Heart right ventricle (tissue), 16 donors: ENCODE measurements around the gene ANKRD65. TPM values are rescaled to one million over a fixed set of nuclear protein-coding genes. Genes with fewer than 3 reads are reported as not detected.
A peak's percentile ranks its signal among the peaks of the same experiment; 100 is the strongest.

Experiments
- ATAC-seq, 8 donors: fragments of 200-7000 bp; cut with Tn5 transposase; one replicate each; pipeline ENCODE4 v1.9.1; 2020; ENCODE audit warnings: mild to moderate bottlenecking in 8 of 8, moderate library complexity in 8 of 8, moderate number of reproducible peaks in 1 of 8
- DNase-seq, 2 donors: peaks; one replicate each; pipeline ENCODE4 v3.0.0-alpha.2; 2020
- H3K27ac ChIP-seq, 10 donors: fragments of 200-600 bp; sonication (generic) in 2 of 10; one replicate each; pipeline versions ENCODE4 v1.5.0 to v1.8.0; 2020 to 2022; ENCODE audit warnings: mild to moderate bottlenecking in 3 of 10
- H3K27me3 ChIP-seq, 7 donors: fragments of 200-600 bp; one replicate each; pipeline ENCODE4 v1.8.0; 2021 to 2022; ENCODE audit warnings: mild to moderate bottlenecking in 2 of 7
- H3K36me3 ChIP-seq, 9 donors: fragments of 200-600 bp; sonication (generic) in 1 of 9; one replicate each; pipeline versions ENCODE4 v1.5.0 to v1.8.0; 2020 to 2022; ENCODE audit warnings: mild to moderate bottlenecking in 2 of 9
- H3K4me1 ChIP-seq, 9 donors: fragments of 200-600 bp; sonication (generic) in 1 of 9; one replicate each; pipeline versions ENCODE4 v1.5.0 to v1.8.0; 2020 to 2022; ENCODE audit warnings: mild to moderate bottlenecking in 4 of 9
- H3K4me3 ChIP-seq, 10 donors: fragments of 200-600 bp; sonication (generic) in 2 of 10; one replicate each; pipeline versions ENCODE4 v1.5.0 to v1.8.0; 2020 to 2022; ENCODE audit warnings: mild to moderate bottlenecking in 7 of 10, moderate library complexity in 2 of 10
- H3K9me3 ChIP-seq, 11 donors: fragments of 200-600 bp in 10 of 11; sonication (generic) in 2 of 11; one replicate each; pipeline versions ENCODE4 v1.5.0 to v1.8.0; 2013 to 2022; ENCODE audit warnings: mild to moderate bottlenecking in 2 of 11, control low read depth in 1 of 11, moderate library complexity in 1 of 11
- CTCF ChIP-seq, 9 donors: fragments of 200-600 bp; sonication (generic) in 2 of 9; IDR thresholded peaks; one replicate each; pipeline versions ENCODE4 v1.5.0 to v1.8.0; 2021 to 2022; ENCODE audit warnings: antibody characterized with exemption in 9 of 9, mild to moderate bottlenecking in 5 of 9, moderate library complexity in 1 of 9
- WGBS, 2 donors: extraction: QIAGEN DNeasy Blood & Tissue Kit; methylation state at CpG; one replicate each; pipeline ENCODE4 v1.1.7; 2013; ENCODE audit warnings: inconsistent platforms in 1 of 2; 5-methylcytosine and 5-hydroxymethylcytosine counted together
- intact Hi-C, 10 donors: fragments of 100-400 bp; cut with DNase I; formaldehyde crosslinking; loops; one replicate each; pipeline versions ENCODE4 v1.11.1 to v1.14.2; 2022
- polyA plus RNA-seq, 2 donors: library from polyadenylated mRNA; stranded (reverse); fragments of 200-250 nt; gene quantifications; one replicate each; pipeline ENCODE4 v1.2.3, GENCODE V29; 2013
- total RNA-seq, 10 donors: library from RNA; stranded (reverse); fragmentation: NEBNext Ultra II Directional in 3 of 10; extraction: Animal tissue kit (Norgen Biotek cat#: 25700) in 3 of 10; gene quantifications; one replicate each; pipeline versions ENCODE4 v1.2.1 to v1.2.4, GENCODE V29; 2021 to 2023
- donor health status: Arrhythmogenic right ventricular cardiomyopathy.
- donor health status: ischemic (EF 13 %, LVEDD 7.1; RV severe dilation, severe dysfunction).
- donor health status: healthy with polysubstance abuse.
- donor health status: DM: no; HTN: yes; CAD: no.
- donor health status: DM: no; HTN: no; CAD: no.
- donor health status: ischemic (EF 25% LVEDD 6.9; RV normal size, moderate dysfunction).
- donor health status: ischemic (EF 25% LVEDD 5.7; RV mildly dilated, moderate dysfunction).
- donor health status: healthy.
- donor health status: DM: yes; HTN: yes; CAD: no.
- donor health status: Ischemic cardiomyopathy.
- donor health status: ischemic (EF 35%, LVEDD 5.7; RV mildly dilated, moderate dysfunction).
- donor health status: nonischemic (EF 11% LVEDD 7.7; RV severe dilation, severe dysfunction).
- donor health status: DM: yes; HTN: yes; CAD: no.
- donor health status: PGD.
- donor health status: ischemic (EF 29% LVEDD 5.4; RV normal size, mild dysfunction).
- donor health status: nonischemic (EF 23%, LVEDD 6.1; RV moderate dilation, normal function).

The ANKRD65 gene
- total and polyA plus RNA-seq, 12 donors = 0.37 to 3.1 (median 1.8) TPM

GRCh38 chr1:1380860-1381259 lies 40.2 kb downstream of the ANKRD65 start:
- no peak for TF ChIP-seq CTCF (IDR thresholded peaks at IDR 0.05)
- DNase-seq = no peak
- ATAC-seq = peak in 1 of 8 donors; percentile 7
- intact Hi-C loops = no loop called here
- Histone ChIP-seq H3K4me1 (peaks cover 0 to 6% (median 4%) of the 10 kb centered on the region in 9 donors), H3K36me3 (peaks cover 0 to 29% (median 6%) of the 10 kb centered on the region in 9 donors), H3K27me3 (no peaks in the 10 kb centered on the region), H3K27ac (no peak overlapping the region), H3K9me3 (no peaks in the 10 kb centered on the region), H3K4me3 (no peak overlapping the region)
- WGBS, 2 donors = 95% methylated on average over 16 of the region's 16 CpGs

- Histone ChIP-seq H3K4me3 (no peak overlapping the region), H3K4me1 (peaks cover 13 to 30% (median 23%) of the 10 kb centered on the region in 9 donors), H3K27me3 (no peaks in the 10 kb centered on the region), H3K27ac (no peak overlapping the region), H3K36me3 (peaks cover 0 to 29% (median 0%) of the 10 kb centered on the region in 9 donors), H3K9me3 (no peaks in the 10 kb centered on the region)
- ATAC-seq = no peak
- WGBS, 2 donors = 94 to 97% methylated on average over 16 of the region's 16 CpGs
- TF ChIP-seq CTCF (IDR thresholded peaks at IDR 0.05) = no peak
- intact Hi-C loops = loop anchor here in 1 of 10 donors (10.0 kb wide), 1 partner anchor 127 kb away; no protein-coding TSS in a partner anchor
- no peak for DNase-seq
These were observed 43.4 kb downstream of the ANKRD65 start for GRCh38 chr1:1377540-1378205.

- no peak overlapping the region for H3K4me3 ChIP-seq
- H3K27ac ChIP-seq = peak overlapping the region in 3 of 10 donors; percentile 95 to 99 (median 97)
- H3K36me3 ChIP-seq = peaks cover 0 to 26% (median 0%) of the 10 kb centered on the region in 9 donors
- WGBS, 2 donors = 92% methylated on average over 10 of the region's 10 CpGs
- intact Hi-C loops = loop anchor here in 1 of 10 donors (10.0 kb wide), 1 partner anchor 128 kb away; no protein-coding TSS in a partner anchor
- no peak for ATAC-seq
- H3K9me3 ChIP-seq = no peaks in the 10 kb centered on the region
- no peaks in the 10 kb centered on the region for H3K27me3 ChIP-seq
- no peak for TF ChIP-seq CTCF (IDR thresholded peaks at IDR 0.05)
- peaks cover 16 to 40% (median 33%) of the 10 kb centered on the region in 9 donors for H3K4me1 ChIP-seq
- DNase-seq = no peak
These were observed 44.4 kb downstream of the ANKRD65 start for GRCh38 chr1:1376551-1377226.

- Histone ChIP-seq H3K27me3 (no peaks in the 10 kb centered on the region), H3K9me3 (no peaks in the 10 kb centered on the region), H3K27ac (peak within 1 kb of the TSS; percentile 79 to 99 (median 96)), H3K4me1 (peaks cover 16 to 45% (median 38%) of the 10 kb centered on the region in 9 donors), H3K4me3 (peak within 1 kb of the TSS; percentile 76 to 100 (median 93)), H3K36me3 (peaks cover 0 to 19% (median 0%) of the 10 kb centered on the region in 9 donors)
- DNase-seq = peak; percentile 96 to 99
- peak in 7 of 9 donors; percentile 27 to 54 (median 31) for TF ChIP-seq CTCF (IDR thresholded peaks at IDR 0.05)
- WGBS, 2 donors = 0% methylated on average over 80 to 85 of the region's 85 CpGs
- peak; percentile 93 to 98 (median 97) for ATAC-seq
- intact Hi-C loops = loop anchor here in 2 of 10 donors (1.0 to 10.0 kb wide), 2 partner anchors 32 to 130 kb away; partner anchors contain the start of gene MRPL20 (in 1 of the 2)
These were observed 46.0 kb downstream of the ANKRD65 start, which contains the start of gene AURKAIP1 for GRCh38 chr1:1374929-1375662. Gene AURKAIP1 (minus strand): TSS chr1:1375207. CDS start chr1:1374756, 451 bp downstream.
